Inferior parietal cortex (tissue), 1 donor: ENCODE data around the gene NR2F2.
A peak's percentile ranks its signal among the peaks of the same experiment; 100 is the strongest.

Experiments
- DNase-seq: peaks from one replicate; pipeline ENCODE4 v3.0.0-alpha.2; 2016; ENCODE audit errors: extremely low spot score

The NR2F2 gene

DNA sequence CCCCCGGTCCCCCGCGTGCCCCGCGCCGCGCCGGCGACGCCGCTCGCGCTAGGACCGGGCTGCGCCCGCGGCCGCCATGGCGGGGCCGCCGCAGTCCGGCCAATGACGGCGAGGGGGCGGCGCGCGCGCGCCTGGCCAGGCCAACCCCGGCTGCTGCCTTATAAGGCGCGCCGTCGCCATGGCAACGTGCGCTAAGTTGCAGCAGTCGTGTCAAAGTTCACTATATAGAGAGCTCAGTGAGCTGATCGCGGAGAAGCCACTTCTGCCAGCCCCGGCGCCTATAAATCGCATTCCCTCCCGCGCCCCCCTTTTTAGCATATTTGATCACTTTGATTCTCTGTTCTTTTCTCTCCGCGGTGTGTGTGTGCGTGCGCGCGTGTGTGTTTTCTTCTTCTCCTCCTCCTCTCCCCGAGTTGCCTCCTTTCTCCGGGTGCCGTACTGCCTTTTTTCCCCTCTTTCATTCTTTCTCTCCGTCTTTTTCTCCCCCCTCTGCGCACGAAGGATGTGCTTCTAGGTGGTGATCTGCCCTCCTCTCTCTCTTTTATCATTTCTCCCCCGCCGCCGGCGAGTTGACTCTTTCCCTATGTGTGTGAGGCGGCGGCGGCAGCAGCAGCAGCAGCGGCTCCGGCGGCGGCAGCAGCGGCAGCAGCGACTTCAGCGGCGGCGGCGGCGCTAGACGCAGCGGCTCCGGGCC is at the start of gene NR2F2:
TSS of gene NR2F2 (plus strand) at position 251 of the 694 bp plus-strand sequence. CDS start 1,406 bp downstream, outside the sequence.
- DNase-seq: peak; percentile 69

DNA sequence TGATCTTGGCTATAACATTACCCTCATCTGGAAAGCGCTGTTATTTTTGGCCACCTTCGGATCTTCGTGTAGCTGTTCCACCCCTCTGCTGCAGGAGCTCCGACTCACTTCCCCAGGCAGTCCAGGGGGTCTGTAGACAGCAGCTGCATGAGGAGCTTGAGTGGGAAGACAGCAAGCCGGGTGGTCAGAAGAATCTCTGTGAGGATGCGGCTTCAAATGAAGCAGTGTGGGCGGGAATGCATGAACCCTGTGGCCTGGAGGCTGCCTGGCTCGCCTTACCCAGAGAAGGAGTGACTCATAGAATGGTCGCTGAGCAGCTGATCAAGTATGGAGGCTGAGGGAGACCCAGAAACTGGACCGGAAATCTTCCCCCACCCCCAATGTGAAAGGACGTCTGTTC is 45.2 kb upstream of the NR2F2 start:
- no peak for DNase-seq

- DNase-seq: no peak
These were observed 44.7 kb upstream of the NR2F2 start for GRCh38 chr15:96285729-96286254.

- no peak for DNase-seq
These were observed 39.8 kb upstream of the NR2F2 start for GRCh38 chr15:96290679-96291078.

- DNase-seq: no peak
These were observed 37.9 kb upstream of the NR2F2 start for GRCh38 chr15:96292635-96293034.

DNA sequence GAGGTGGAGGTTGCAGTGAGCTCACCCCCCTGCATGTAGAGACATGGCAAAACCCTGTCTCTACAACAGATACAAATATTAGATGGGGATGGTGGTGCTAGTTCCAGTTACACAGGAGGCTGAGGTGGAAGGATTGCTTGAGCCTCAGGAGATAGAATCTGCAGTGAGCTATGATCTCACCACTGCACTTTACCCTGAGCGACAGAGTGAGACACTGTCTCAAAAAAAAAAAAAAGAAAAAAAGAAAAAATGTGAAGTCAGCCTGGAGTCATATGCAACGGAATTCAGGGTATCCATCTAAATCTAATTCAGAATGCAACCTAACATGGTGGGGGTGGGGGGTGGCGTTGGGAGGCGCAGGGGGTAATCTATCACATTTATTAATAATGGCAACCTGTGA is 37.1 kb upstream of the NR2F2 start:
- DNase-seq: no peak

- no peak for DNase-seq
These were observed 35.7 kb upstream of the NR2F2 start for GRCh38 chr15:96294766-96295165.

- DNase-seq: no peak
These were observed 34.2 kb upstream of the NR2F2 start for GRCh38 chr15:96296264-96296663.

DNA sequence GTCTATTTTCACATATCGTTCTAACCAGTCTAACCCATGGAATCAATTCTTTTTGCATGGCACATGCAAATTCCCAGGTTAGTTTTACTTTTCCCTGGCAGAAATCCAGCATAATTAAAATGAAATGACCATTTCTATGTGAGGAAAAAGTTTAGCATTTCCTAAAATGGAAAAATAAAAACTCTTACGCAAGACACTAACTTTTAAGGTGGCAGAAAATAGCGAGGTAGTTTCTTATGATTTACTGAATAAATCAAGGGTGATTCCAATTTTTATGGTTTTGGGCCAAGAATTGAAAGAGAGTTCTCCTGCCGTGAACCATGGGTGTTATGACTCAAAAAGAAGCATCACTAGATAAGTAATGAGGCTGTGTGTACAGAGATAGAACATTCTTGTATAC is 32.7 kb upstream of the NR2F2 start:
- no peak for DNase-seq

- no peak for DNase-seq
These were observed 32.3 kb upstream of the NR2F2 start for GRCh38 chr15:96298217-96298616.

DNA sequence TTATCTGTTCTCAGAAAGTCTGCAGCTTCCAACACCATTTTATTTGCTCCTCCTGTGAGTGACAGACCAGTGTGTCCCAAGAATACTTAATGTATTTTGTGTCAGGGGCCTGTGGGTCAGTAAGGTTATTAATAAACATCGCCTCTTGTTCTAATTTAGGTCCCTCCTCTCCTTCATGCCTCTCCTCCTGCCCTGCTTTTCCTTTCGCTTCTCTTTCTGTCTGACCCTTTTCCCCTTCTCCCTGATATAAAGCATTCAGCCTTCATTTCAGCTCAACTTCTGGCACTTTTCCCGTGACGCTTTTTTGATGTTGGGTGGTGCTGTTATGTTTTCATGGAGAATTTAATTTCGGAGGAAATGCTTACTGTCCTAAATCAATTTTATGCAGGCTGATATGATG is 29.7 kb upstream of the NR2F2 start:
- no peak for DNase-seq

DNA sequence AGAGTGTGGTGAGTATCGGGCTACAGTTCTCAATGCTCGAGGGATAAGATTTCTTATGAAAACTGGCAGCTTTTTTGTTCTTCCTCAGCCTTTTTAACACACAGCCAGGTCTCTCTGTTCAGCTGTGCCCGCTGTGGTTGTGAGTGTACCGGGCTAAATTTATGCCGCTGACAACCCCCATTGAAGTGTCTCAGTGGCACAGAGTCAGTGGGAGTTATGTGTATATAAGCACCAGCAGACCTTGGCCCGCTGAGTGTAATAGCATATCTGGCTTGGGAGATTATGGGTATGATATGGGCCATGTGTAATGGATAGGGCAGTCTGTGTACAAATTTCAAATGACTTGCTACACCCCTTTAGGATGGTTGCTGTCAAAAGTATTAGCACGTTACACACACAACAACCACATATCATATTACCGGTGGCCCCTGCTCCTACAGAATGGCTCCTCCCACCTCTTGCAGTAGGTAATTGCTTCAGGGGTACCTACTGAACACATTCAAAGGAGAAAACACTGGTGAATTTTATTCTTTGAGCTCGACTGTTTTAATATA is 26.9 kb upstream of the NR2F2 start:
- no peak for DNase-seq

GRCh38 chr15:96304839-96305238 is 25.7 kb upstream of the NR2F2 start:
- no peak for DNase-seq

DNA sequence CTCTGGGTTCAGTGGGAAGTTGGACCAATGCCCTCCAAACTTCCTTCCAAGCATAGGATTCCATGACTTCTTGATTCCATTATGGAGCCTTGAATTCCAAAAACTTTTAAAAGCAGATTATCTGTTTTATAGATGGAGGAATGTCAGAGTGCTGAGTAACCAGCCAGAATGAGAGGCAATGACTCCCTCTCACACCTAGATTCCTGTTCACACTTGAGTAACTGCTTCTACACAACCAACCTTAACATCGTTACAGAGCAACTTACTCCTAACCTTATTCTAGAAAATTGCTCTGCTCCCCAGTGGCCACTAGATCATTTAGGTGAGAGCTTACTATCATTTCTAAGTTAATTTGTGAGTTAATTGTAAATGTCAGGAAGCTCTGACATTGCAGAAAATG is 24.2 kb upstream of the NR2F2 start:
- no peak for DNase-seq

DNA sequence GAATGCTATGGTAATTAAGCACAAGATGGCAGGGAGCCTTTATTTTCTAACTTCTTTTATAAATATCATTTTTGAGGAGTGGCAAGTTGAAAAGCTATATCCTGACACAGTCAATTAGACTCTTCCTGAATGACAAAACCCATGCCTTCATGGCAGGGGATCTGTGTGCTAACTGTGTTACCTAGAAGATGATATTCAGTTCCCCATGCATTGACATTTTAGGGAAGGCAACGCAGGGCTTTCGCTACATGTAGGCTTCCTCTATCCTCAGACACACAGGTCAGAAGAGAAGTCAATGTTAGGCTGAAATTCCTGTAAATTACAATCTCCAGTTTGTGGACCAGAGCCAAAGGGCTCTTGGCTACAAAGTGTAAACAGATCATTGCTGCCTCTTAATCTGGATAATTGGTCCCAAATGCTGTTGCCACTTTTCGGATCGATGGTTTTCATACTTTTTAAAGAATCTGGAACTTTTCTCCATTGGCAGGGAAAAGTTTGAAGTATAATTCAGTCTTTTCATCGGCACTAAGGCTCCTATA is 22.6 kb upstream of the NR2F2 start:
- no peak for DNase-seq

DNA sequence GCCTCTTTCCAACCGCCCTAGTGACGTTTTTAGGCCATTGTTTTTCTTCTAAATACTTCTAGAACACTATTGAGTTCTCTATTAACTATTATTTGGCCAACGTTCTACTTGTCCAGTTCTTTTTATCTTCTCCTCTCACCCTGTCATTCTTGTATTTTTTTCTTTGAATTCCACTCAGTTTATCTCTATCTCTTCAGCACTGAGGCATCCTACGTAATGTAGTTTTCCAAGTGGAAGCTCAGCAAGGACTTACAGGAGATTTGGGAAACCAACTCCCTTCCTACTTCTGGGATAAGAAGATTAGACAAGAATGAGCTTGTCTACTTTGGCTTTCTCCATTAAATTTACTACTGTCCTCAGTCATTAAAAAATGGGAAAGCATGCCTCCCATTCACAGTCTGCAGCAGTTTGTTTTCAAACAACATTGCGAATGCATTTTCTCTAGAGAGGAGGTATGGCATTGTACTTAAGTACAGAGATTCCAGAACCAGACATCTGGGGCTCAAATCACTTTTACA is 21.3 kb upstream of the NR2F2 start:
- DNase-seq: no peak

GRCh38 chr15:96311256-96311955 is 19.1 kb upstream of the NR2F2 start:
- no peak for DNase-seq

- DNase-seq: no peak
These were observed 18.6 kb upstream of the NR2F2 start for GRCh38 chr15:96311956-96312294.

DNA sequence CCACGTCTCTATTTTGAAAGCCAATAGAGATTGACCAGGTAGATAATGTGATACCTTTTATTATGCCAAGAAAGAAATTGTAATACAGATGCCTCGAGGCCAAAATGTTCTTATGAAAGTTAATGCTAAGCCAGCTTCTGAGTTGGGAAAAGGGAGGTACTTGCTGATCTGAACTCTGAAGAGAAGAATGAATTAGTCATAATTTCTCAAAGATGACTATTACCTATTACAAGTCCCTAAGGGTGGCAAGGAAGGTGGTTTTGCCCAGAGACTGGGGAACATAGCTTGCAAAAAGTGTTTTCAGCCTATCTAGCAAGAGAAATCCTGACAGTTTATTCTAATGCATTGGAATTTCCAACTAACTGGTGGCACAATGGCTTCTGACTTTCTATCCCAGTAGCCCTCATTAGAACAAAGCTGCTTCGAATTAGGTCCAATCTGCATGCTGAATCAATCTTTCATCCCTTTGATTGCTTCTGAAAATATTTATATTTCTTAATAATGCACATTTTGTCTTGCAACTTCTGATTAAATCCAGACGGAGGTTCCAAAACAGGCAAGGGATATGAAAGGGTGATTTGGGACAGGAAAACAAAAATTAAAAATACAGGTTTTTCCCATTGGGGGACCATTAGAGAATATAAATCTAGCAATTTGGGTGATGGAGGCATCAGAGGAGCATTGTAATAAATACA is 17.7 kb upstream of the NR2F2 start:
- DNase-seq: no peak

DNA sequence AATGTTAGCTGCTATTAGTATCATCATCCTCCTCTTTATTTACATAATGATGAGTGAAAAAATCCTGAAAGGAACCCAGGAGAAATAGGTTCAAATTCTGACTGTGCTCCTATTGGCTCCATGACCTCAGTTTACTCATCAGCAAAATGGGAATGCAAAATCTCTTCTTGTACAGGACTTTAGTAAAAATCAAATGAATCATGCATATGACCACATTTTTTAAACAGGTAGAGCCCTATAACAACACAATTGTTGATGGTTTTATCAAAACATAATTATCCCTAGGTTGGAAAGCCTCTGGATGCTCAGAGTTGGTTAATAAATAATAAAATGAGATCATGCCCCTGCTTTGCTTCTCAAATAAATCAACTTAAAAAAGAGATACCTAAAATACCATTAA is 16.0 kb upstream of the NR2F2 start:
- DNase-seq: no peak

DNA sequence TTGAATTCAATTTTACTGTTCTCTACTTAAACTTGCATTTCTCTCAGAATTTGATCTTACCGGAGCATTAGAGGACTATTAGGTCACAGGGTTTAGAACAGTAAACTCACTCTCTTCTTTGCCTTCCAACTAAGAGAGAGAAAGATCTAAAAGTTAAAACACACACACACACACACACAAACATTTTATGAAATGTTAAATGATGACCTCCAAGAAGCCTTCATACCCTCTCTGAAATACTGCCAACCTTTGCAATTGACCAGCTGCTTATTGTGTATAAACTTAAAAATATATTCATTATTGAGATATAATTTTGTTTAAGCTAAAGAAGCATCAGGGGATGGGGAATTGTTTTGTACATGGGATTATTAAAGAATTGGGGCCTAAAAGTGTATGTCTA is 15.5 kb upstream of the NR2F2 start:
- no peak for DNase-seq
